Purkinje cell (primary cell): Measurements from ENCODE around the gene UST. TPM values are rescaled to one million over a fixed set of nuclear protein-coding genes. Genes with fewer than 3 reads are reported as not detected.

ENCODE experiments used
- polyA plus RNA-seq: library from polyadenylated mRNA; unstranded; fragments of >200 nt; fragmentation: Nextera tagmentation; gene quantifications from 2 replicates; pipeline ENCODE4 v1.2.1, GENCODE V29; 2014

The UST gene
- 7.2 and 11.7 TPM in 2 replicates for polyA plus RNA-seq

GRCh38 chr6:148746363-148747144, at the start of gene UST:
TSS of gene UST (plus strand) at chr6:148747030. CDS start at chr6:148747431, 401 bp downstream.

